ENCODE results near the gene AFG1L. TPM values are rescaled to one million over a fixed set of nuclear protein-coding genes. Genes with fewer than 3 reads are reported as not detected.

AFG1L gene
- total RNA-seq, 2 donors from 2014 or later, result 10.5 to 11.1 TPM

- peak overlapping the region; percentile 97 for H3K4me3 ChIP-seq (ENCODE audit: low read length)
- H3K9ac ChIP-seq (ENCODE audit: extremely low read depth, low read length, poor library complexity, severe bottlenecking), result peak overlapping the region; percentile 78
- no peaks in the 10 kb centered on the region for H3K4me1 ChIP-seq (ENCODE audit: control insufficient read depth, insufficient read depth, low read length)
- H3K27ac Mint-ChIP-seq, result peak overlapping the region; percentile 95
- no peaks in the 10 kb centered on the region for H3K36me3 Mint-ChIP-seq (ENCODE audit: low read depth)
- peak; percentile 48 for DNase-seq
- H3K4me1 Mint-ChIP-seq, result peaks cover 5% of the 10 kb centered on the region
- no peaks in the 10 kb centered on the region for H3K9me3 Mint-ChIP-seq
- TF ChIP-seq, protein P1, sequence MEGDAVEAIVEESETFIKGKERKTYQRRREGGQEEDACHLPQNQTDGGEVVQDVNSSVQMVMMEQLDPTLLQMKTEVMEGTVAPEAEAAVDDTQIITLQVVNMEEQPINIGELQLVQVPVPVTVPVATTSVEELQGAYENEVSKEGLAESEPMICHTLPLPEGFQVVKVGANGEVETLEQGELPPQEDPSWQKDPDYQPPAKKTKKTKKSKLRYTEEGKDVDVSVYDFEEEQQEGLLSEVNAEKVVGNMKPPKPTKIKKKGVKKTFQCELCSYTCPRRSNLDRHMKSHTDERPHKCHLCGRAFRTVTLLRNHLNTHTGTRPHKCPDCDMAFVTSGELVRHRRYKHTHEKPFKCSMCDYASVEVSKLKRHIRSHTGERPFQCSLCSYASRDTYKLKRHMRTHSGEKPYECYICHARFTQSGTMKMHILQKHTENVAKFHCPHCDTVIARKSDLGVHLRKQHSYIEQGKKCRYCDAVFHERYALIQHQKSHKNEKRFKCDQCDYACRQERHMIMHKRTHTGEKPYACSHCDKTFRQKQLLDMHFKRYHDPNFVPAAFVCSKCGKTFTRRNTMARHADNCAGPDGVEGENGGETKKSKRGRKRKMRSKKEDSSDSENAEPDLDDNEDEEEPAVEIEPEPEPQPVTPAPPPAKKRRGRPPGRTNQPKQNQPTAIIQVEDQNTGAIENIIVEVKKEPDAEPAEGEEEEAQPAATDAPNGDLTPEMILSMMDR (conservative IDR thresholded peaks at IDR 0.05), result no peak
- H3K27ac ChIP-seq (ENCODE audit: low read depth, low read length), result no peak overlapping the region
- WGBS, 2 experiments (ENCODE audit: insufficient coverage in 1 of 2, insufficient read length in 1 of 2), result 91 to 95% methylated on average over 13 to 19 of the region's 19 CpGs
- peaks cover 1% of the 10 kb centered on the region for H3K27me3 Mint-ChIP-seq (ENCODE audit: insufficient read depth)
- no peaks in the 10 kb centered on the region for H3K36me3 ChIP-seq (ENCODE audit: control insufficient read depth, insufficient read depth, low read length)
- H3K27me3 ChIP-seq (ENCODE audit: control insufficient read depth, insufficient read depth, low read length, poor library complexity, severe bottlenecking), result no peaks in the 10 kb centered on the region
- no peaks in the 10 kb centered on the region for H3K9me3 ChIP-seq (ENCODE audit: control insufficient read depth, low read length)
- H3K4me3 Mint-ChIP-seq, result peak overlapping the region; percentile 84
Observed at GRCh38 chr6:108293527-108294296, 1.1 kb upstream of the AFG1L start.

DNA sequence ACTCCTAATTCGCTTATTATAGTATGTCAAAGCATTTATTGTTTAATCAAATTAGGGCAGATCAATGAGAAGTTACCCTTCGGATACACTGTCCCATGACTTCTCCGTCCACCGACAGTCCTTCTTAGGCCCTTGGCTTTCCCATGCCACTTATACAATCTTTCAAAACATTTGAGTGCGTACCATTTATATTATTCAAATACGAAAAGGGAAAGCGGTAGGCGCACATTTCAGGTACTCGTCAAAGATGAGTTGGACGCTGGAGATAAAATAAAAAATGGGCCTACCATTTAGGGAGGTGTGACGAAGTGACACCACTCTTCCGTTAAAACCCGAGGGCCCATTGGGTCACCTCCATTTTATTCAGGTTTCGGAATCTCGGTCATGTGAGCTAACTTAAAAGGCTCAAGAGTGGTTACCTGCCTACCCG, 542 bp upstream of the AFG1L start:
- Mint-ChIP-seq H3K4me1 (peaks cover 5% of the 10 kb centered on the region), H3K4me3 (peak overlapping the region; percentile 84), H3K36me3 (ENCODE audit: low read depth) (no peaks in the 10 kb centered on the region), H3K27ac (peak overlapping the region; percentile 95), H3K9me3 (no peaks in the 10 kb centered on the region), H3K27me3 (ENCODE audit: insufficient read depth) (peaks cover 1% of the 10 kb centered on the region)
- H3K27me3 ChIP-seq (ENCODE audit: control insufficient read depth, insufficient read depth, low read length, poor library complexity, severe bottlenecking), result no peaks in the 10 kb centered on the region
- no peaks in the 10 kb centered on the region for H3K36me3 ChIP-seq (ENCODE audit: control insufficient read depth, insufficient read depth, low read length)
- peak overlapping the region; percentile 97 for H3K4me3 ChIP-seq (ENCODE audit: low read length)
- 47 to 48% methylated on average over 11 to 16 of the region's 16 CpGs for WGBS, 2 experiments (ENCODE audit: insufficient coverage in 1 of 2, insufficient read length in 1 of 2)
- H3K9ac ChIP-seq (ENCODE audit: extremely low read depth, low read length, poor library complexity, severe bottlenecking), result peak overlapping the region; percentile 78
- TF ChIP-seq, protein P1 (conservative IDR thresholded peaks at IDR 0.05), result no peak
- H3K9me3 ChIP-seq (ENCODE audit: control insufficient read depth, low read length), result no peaks in the 10 kb centered on the region
- no peaks in the 10 kb centered on the region for H3K4me1 ChIP-seq (ENCODE audit: control insufficient read depth, insufficient read depth, low read length)
- no peak for DNase-seq
- no peak overlapping the region for H3K27ac ChIP-seq (ENCODE audit: low read depth, low read length)

DNA sequence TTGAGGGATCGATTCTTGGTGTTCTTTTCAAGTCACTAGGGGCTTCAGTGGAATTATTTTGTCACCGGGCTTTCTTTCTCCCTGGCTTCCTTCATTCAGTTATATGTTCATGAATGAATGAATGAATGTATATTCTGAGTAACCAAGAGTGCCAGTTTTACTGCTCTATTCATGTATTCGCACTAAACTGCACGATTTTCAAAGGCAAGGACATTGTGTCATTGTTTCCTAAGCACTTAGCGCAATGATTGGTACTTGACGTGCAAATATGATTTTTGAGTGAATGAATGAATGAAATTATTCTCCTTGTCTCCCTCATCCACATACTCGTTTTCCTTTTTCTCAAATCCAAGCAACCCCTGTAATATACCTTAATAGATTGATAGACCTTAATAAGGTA, 822 bp downstream of the AFG1L start:
- Histone ChIP-seq H3K36me3 (ENCODE audit: control insufficient read depth, insufficient read depth, low read length) (no peaks in the 10 kb centered on the region), H3K9me3 (ENCODE audit: control insufficient read depth, low read length) (no peaks in the 10 kb centered on the region), H3K9ac (ENCODE audit: extremely low read depth, low read length, poor library complexity, severe bottlenecking) (peak overlapping the region; percentile 78), H3K27me3 (ENCODE audit: control insufficient read depth, insufficient read depth, low read length, poor library complexity, severe bottlenecking) (no peaks in the 10 kb centered on the region), H3K4me3 (ENCODE audit: low read length) (peak overlapping the region; percentile 97), H3K27ac (ENCODE audit: low read depth, low read length) (no peak overlapping the region), H3K4me1 (ENCODE audit: control insufficient read depth, insufficient read depth, low read length) (no peaks in the 10 kb centered on the region)
- no peaks in the 10 kb centered on the region for H3K36me3 Mint-ChIP-seq (ENCODE audit: low read depth)
- peaks cover 5% of the 10 kb centered on the region for H3K4me1 Mint-ChIP-seq
- no peaks in the 10 kb centered on the region for H3K9me3 Mint-ChIP-seq
- TF ChIP-seq, protein P1 (conservative IDR thresholded peaks at IDR 0.05), result no peak
- H3K4me3 Mint-ChIP-seq, result peak overlapping the region; percentile 84
- peak overlapping the region; percentile 95 for H3K27ac Mint-ChIP-seq
- no peak for DNase-seq
- H3K27me3 Mint-ChIP-seq (ENCODE audit: insufficient read depth), result no peaks in the 10 kb centered on the region
- 67 to 75% methylated on average over 4 to 6 of the region's 7 CpGs for WGBS, 2 experiments (ENCODE audit: insufficient coverage in 1 of 2, insufficient read length in 1 of 2)

All from endodermal cell (in vitro differentiated cells).